ENCODE data around the gene TCOF1.

TCOF1 gene

GRCh38 chr5:150326707-150327106 is 30.8 kb upstream of the TCOF1 start:
- DNase-seq: no peak

- DNase-seq: no peak
Measured at GRCh38 chr5:150327139-150327538, 30.4 kb upstream of the TCOF1 start.

DNA sequence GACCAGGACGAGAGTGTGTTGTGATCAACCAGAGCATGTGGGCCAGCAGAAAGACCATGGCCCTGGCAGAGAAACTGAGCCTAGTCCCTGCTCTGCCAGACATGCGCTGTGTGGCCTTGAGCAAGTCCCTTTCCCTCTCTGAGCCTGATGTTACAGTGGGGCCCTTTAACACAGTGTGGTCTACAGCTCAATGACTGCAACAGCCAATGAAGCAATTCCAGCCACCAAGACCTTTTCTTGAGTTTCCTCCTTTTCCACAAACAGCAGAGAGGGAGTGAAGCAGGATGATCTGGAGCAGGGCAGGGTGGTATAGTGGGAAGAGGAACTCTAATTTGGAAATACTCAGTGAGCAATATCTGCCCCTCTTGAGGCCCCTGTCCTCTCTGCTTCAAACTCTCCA is 29.0 kb upstream of the TCOF1 start:
- no peak for DNase-seq

DNA sequence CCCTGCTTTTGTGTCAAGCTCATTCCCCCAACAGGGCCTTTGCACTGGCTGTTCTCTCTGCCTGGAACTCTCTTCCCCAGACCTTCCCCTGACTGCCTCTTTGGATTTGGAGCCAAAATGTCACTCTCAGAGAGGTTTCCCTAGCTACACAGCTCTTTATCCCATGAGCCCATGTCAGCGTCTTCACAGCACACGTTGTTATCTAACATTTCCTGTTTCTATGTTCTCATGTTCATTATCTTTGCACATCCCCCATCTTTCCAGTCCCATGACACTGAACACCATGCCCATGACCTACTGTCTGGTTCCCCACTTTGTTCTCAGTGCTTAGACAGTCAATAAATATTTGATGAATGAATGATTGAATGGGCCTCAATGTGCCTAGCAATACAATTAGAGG is 28.5 kb upstream of the TCOF1 start:
- no peak for DNase-seq

GRCh38 chr5:150329881-150330876 is 27.3 kb upstream of the TCOF1 start:
- no peak for DNase-seq

GRCh38 chr5:150333400-150333799 is 24.1 kb upstream of the TCOF1 start:
- no peak for DNase-seq

- DNase-seq: no peak
Measured at GRCh38 chr5:150335778-150336177, 21.7 kb upstream of the TCOF1 start.

DNA sequence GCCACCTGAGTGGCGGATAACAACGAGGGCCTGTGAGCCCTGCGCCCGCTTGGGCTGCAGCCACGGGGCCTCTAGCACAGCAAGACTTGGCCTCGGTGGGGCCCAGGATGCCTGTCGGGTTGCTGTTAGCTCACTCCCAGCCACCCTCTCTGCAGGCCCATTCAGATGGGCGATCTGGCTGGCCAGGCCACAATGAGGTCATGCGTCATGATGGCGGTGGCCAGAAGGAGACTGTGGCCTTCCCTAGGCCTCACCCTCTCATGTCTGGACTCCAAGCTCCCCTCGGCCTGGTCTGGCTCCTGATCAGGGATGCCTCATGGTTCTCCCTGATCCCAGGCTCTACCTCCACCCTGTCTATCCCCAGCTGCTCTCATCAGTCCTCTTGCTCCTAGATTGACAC is 19.0 kb upstream of the TCOF1 start:
- DNase-seq: no peak

DNA sequence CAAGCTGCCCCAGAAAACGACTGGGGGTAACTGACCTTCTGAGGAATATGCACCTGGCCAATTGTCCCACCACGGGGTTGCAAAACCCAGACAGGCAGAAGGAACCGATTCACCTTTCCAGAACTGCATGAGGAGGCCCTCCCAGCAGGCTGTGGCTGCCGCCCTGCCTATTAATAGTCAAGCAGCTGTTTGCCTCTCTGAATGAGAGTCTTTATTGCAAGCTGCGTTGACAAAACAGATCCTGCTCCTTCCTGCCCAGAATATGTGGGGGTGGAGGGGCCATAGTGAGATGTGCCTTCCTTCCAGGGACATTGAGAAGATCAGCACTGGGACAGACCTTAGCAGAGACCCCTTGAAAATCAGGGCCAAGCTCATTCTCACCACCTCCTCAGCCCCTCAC is 18.3 kb upstream of the TCOF1 start:
- DNase-seq: no peak

- no peak for DNase-seq
Measured at GRCh38 chr5:150339841-150340240, 17.7 kb upstream of the TCOF1 start.

DNA sequence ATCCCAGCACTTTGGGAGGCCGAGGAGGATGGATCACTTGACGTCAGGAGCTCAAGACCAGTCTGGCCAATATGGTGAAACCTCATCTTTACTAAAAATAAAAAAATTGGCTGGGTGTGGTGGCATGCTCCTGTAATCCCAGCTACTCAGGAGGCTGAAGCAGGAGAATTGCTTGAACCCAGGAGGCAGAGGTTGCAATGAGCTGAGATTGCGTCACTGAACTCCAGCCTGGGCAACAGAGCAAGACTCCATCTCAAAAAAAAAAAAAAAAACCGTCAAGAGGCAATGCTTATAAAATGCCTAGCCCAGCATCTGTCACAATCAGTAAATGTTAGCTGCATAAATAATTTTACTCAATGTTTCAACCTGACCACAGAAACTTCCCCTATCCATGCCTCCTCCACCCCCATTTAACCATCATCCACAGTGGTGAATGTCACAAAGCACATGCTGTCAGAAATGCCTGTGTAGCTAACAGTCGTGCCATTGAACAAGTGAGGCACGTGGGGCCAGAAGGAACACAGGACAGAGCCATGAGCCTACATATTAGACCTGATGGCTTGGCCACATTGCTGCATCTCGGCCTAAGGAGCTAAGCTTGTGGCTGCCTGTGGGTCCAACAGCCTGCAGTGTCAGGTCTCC is 16.8 kb upstream of the TCOF1 start:
- no peak for DNase-seq

DNA sequence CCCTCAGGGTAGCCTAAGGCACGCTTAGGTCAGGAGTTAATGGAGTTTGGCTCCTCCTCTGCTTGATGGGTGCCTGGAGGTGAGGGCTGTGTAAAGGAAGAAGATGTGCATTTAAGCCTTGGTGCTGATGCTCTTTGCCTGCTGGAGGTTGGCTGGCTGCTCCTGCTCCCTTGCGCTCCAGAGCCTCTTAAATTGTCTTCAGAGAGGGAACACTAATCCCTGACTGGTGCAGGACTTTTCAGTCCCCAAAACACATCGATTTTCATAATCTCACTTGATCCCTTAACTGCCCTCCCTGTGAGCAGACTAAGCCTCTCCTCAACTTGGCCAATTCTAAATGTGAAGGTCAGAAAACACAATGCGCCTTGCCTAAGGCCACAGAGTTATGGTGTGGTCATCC is 16.2 kb upstream of the TCOF1 start:
- DNase-seq: no peak

GRCh38 chr5:150341989-150342388 is 15.5 kb upstream of the TCOF1 start:
- no peak for DNase-seq

GRCh38 chr5:150342583-150342982 is 14.9 kb upstream of the TCOF1 start:
- no peak for DNase-seq

- DNase-seq: no peak
Measured at GRCh38 chr5:150343994-150344631, 13.4 kb upstream of the TCOF1 start.

DNA sequence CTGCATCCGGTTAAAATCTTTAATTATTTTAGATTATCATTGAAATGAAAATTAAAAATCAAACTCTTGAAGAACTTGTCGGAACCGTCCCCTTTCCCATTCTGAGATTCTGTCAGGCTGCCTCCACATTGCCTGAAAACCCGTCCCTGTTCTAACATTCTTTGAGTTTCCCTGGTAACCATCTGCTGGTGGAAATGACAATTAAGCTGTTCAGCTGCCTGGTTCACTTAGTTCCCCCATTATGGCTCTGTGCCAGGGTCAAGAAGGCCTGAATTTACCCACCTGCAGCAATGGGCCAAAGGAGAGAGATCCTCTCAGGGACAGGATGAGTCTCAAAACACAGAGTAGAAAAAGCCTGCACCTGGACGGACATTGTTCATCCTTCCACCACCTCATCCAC is 11.8 kb upstream of the TCOF1 start:
- DNase-seq: no peak

DNA sequence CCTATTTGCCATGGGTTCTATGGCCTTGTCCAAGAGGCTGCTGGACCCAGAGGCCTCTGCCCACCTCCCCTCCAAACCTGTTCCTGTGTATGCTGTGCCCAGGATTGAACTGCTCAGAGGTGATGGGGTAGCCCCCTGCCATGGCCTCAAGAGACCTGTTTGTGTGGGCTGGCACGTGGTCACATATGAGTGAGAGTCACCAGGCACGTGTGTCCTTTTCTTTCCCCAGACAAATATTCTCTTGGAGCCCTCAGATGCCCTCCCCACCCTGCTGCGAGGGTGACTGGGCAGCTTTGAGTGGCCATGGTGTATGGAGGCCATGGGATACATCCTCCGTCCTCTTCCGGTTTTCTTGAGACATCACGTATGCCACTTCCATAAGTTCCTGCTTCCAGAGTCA is 10.9 kb upstream of the TCOF1 start:
- no peak for DNase-seq

DNA sequence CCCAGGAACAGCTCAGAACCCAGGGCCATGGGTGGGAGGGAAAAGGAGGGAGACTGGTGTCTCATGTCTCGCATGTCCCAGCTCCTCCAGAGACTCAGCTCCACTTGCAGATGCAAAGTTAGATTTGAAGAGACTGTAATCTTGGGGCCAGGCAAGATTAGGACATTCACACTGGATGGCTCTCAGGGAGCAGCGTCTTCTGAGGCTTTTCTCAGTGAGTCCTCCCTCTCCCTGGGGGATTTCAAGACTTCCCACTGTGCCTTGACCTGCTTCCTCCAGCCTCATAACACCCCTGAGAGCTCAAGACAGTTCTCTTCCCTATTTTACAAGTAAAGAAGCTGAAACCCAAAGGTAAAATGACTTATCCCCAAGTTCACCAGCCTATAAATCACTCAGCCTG is 10.5 kb upstream of the TCOF1 start:
- no peak for DNase-seq

- DNase-seq: no peak
Measured at GRCh38 chr5:150347451-150347850, 10.0 kb upstream of the TCOF1 start.

DNA sequence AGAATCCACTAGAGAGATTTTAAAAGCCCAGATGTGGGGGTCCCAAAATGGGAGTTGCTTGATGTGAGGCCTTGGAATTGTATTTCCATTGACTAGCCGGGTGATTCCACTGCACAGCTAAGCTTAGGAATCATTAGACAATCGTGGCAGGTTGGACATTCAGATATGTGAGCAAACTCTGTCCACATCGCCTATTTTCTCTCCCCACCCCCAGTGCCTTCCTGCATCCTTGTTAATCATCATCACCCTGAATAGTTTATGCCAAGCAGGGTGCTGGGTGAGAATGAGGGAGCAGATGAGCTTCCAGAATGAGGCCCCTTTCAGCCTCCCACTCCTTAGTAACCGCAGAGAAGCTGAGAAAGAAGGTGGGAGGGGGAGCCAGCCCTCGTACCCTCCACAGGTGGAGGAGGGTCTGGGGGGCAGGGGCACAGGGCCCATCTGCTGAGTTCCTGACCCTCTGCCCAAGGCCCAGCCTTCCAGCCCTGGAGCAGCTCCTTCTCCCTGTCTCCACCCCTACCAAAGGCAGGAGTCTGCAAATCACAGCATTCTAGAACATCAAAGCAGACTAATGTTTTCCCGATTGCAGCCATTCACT is 7.7 kb upstream of the TCOF1 start:
- no peak for DNase-seq

GRCh38 chr5:150350524-150351344 is 6.8 kb upstream of the TCOF1 start:
- no peak for DNase-seq

DNA sequence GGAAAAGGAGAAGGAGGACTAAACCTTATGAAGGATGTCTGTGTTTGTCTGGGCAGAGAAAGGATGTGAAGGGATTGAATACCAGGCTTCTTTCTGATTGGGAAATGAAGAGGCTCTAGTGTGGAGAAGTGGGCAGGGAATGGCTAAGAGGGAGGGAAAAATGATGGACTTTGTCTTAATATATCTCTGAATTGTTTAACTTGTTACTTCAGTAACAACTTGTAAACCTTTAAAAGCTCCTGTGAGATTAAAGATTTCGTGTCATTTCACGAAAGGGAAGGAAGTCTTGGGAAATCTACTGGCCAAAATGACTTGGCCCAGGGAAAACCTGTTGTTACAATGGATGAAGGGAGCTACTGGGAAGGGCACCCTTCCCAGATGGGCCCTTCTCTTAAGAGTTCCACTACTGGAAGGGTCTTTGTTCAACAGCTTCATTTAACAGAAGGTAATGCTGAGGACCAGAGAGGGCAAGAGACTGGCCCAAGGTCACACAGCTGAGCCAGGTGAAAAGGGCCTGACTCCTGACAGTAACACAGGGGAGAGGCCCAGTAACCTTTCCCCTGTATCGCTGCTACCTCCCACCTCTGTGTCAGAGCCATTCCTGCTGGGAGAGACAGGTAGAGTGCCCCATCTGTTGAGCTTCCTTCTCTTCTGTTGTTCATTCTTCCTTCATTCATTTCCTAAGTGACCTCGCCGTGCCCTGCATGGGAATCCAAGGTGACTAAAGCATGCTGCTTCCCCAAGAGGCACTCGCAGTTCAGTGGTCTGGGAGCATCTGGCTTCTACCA is 5.1 kb upstream of the TCOF1 start:
- DNase-seq: no peak

Measured in NCI-H2081 treated with DMSO at 0.1 percent for 48 hours (cell line).